GM18505 (cell line): ENCODE measurements around the gene POLR1B.

ENCODE experiments used
- ATAC-seq: cut with Tn5 transposase; IDR thresholded peaks from one replicate; pipeline ENCODE4 v1.9.1; 2021; ENCODE audit not compliant: unreplicated experiment
- POLR2A ChIP-seq: IDR thresholded peaks from 4 replicates; pipeline ENCODE4 v1.6.1; 2011; ENCODE audit warnings: borderline replicate concordance; ENCODE audit not compliant: insufficient read depth, insufficient read length; ENCODE audit errors: extremely low read depth

POLR1B gene

DNA sequence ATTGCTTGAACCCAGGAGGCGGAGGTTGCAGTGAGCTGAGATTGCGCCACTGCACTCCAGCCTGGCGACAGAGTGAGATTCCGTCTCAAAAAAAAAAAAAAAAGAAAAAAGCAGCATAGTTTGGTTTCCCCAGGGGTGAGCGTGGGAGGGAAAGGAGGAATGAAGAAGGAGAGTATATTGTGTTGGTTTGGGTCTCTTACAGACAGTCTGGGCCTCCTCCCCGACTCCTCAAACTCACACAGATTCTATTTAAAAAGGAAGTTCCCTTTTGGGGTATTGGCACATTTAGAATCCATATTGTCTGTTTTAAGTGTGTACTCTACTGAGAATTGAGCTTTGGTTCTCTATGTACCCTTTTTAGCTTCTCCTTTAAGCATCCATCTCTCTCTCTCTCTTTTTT, 76.1 kb downstream of the POLR1B start:
- TF ChIP-seq POLR2A = no peak
- no peak for ATAC-seq

DNA sequence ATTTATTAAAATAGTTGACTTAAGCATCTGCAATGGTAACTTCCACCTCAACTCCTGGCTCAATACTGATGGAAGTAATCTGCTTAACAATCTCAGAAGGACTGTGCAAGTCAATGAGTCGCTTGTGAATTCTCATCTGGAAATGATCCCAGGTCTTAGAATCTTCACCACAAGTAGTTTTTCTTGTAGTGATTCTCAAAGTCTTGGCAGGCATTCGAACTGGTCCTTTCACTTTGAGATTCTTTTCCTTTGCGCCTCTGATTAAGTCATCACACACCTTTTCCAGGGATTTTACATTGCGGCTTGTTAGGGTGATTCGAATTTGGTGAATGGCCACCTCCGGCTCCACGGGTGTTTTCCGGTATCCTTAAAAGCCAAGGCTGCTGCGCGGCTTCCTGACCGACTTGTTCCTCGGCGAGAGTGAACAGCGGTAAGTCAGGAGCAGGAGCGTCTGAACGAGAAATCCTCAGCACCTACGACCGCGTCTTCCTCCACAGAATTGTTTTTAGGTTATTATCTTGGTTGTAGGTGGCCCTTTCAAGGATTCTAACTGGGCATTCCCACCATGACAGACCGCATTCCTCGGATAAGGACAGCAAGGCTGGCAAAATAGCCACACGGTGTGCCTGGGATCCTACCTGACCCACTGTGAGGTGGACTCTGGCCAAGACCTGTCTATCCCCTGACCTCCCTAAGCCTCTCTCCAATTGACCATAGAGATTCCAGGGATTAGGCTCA, 79.7 kb downstream of the POLR1B start:
- no peak for ATAC-seq
- TF ChIP-seq POLR2A = no peak

DNA sequence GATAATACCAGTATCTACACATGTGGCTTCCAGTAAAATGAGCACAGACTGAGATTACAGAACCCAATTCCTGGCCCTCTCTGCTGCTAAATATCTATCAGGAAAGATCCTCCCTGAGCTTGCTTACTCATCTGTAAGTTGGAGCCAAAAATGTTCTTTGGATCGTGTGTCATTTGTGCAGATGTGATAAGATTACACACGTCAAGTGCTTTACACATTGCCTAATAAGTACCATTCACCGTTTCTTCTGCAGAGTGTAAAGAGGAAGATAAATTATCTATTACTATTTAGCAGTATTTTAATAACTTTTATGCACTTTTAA, 80.2 kb downstream of the POLR1B start:
- no peak for ATAC-seq

DNA sequence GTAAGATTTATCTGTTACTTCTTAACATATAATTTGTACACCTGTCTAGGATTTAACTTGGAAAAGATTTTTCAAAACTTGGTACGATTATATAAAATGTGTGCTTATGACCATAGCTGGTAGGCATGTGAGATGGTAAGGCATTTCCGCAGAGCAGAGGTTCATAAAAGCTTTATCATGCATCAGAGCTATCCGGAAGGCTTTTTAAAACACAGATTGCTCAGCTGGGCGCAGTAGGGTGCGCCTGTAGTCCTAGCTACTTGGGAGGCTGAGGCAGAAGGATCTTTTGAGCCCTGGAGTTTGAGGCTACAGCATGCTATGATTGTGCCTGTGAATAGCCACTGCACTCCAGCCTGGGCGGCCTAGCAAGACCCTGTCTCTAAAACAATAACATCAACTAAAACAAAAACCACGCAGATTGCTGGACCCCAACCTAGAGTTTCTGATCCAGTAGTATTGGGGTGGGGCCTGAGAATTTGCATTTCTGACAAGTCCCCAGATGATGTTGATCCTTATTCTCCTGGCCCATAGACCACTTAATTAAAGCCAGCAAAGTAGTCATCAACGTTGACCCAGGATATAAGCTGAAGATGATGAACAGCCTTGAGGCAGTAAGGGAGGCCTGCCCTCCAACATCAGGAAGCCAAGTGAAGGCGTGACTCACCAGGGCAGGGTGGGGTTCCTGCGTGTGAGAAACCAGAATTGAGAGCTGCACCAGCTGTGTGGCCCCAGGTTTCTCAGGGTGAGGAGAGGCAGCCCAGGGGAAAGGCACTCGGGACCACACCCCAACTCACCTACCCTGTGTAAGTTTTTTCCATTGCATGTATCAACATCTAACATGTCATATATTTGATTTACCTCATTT, 81.9 kb downstream of the POLR1B start:
- no peak for TF ChIP-seq POLR2A
- no peak for ATAC-seq

More for the DNA sequence above, 80.2 kb downstream of the POLR1B start:
- no peak for TF ChIP-seq POLR2A

- no peak for ATAC-seq
- no peak for TF ChIP-seq POLR2A
Measured at GRCh38 chr2:112625474-112626114, 83.3 kb downstream of the POLR1B start.

DNA sequence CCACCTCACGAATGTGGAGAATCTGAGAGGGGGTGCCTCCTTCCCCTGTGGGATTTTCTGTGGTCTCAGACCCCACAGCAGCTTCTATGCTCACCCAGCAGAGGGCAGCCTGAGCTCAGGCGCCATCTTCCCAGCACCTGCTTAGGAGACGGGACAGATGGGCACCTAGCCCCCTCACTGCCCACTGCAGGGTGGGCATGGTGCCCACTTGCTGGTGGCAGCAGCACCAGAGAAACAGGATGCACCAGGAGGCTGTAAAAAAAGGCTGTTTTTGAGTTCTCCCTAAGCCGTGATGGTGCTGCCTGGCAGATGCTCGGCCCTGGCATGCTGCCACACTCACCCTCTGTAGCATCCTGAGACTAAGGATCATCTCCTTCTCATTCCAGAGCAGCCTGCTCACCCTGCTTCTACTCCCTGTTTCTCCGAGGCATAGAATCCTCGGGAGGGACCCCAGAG, 84.4 kb downstream of the POLR1B start:
- no peak for ATAC-seq
- no peak for TF ChIP-seq POLR2A
